Adrenal gland (tissue), 5 donors: ENCODE data around the gene APBA1.

Source experiments
- CTCF ChIP-seq, 6 experiments: fragments of 450-650 bp in 4 of 6; fragments of 200-600 bp in 2 of 6; sonication (generic) in 1 of 6; IDR thresholded peaks; 1 replicate in 5 of 6; 2 replicates in 1 of 6; pipeline versions ENCODE4 v1.5.1 to v1.8.0; 2016 to 2021; ENCODE audit warnings: antibody characterized with exemption in 6 of 6, mild to moderate bottlenecking in 2 of 6, moderate library complexity in 1 of 6
- POLR2A ChIP-seq, 2 donors: fragments of 450-650 bp; IDR thresholded peaks; one replicate each; pipeline ENCODE4 v1.6.1; 2017; ENCODE audit warnings: antibody characterized with exemption in 2 of 2, mild to moderate bottlenecking in 2 of 2, moderate library complexity in 1 of 2
- donor health status: DM: no; HTN: no; CAD: no.

GRCh38 chr9:69578026-69578425 is 94.1 kb downstream of the APBA1 start:
- TF ChIP-seq CTCF (IDR thresholded peaks at IDR 0.05) = no peak
- TF ChIP-seq POLR2A (IDR thresholded peaks at IDR 0.05) = no peak
